Measurements from ENCODE around the gene MTCL3.

The MTCL3 gene

DNA sequence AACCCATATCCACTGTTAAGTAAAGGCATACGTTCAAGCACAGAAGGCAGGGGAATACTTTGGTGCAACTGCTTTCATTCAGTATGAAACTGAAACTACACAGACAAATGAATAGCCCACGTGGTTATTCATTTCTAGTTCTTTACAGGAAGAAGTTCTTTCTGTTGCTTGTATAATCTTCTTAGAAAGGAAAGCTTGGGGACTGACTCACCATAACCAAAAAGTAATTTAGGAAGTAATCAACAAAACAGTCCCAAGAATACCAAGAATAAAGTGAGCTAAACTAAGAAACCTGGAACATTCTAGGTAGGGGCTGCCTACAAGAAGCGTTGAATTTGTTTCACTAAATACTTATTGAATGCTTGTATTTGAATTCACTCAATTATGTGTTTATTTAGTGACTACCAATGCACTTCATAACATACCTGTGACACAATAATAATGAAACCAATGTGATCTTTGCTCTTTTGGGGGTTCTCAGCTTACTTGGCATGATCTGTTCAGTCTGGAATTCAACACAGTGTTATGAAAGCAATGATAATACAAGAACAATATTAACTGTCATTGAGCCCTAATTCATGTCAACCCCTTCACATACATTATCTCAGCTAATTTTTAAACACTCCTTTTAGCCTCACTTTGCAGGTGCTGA is 34.8 kb downstream of the MTCL3 start:
- H3K4me3 Mint-ChIP-seq, result peak overlapping the region; percentile 54

GRCh38 chr6:127483399-127484055 is 35.6 kb downstream of the MTCL3 start:
- peak overlapping the region; percentile 54 for H3K4me3 Mint-ChIP-seq
- H3K27ac Mint-ChIP-seq, result peak overlapping the region; percentile 87
- peaks cover 12% of the 10 kb centered on the region for H3K9me3 Mint-ChIP-seq (ENCODE audit: insufficient read depth)
- ChIA-PET CTCF (interaction anchor here (0.7 to 11.5 kb wide), 10 partner anchors 10 to 217 kb away, joined by 3 to 203 read pairs (median 6); partner anchors contain the start of genes MTCL3 and RNF146), POLR2A (interaction anchor here (3.5 kb wide), 1 partner anchor 32 kb away, joined by 22 read pairs; no protein-coding TSS in a partner anchor)
- H3K4me1 Mint-ChIP-seq (ENCODE audit: low read depth), result peaks cover 32% of the 10 kb centered on the region
- DNase-seq (no peak), ATAC-seq (no peak)
- H3K36me3 Mint-ChIP-seq (ENCODE audit: low read depth), result peaks cover 28% of the 10 kb centered on the region
- no peaks in the 10 kb centered on the region for H3K27me3 Mint-ChIP-seq (ENCODE audit: low read depth)

More for the DNA sequence above, 34.8 kb downstream of the MTCL3 start:
- ChIA-PET CTCF (interaction anchor here (0.8 to 11.5 kb wide), 11 partner anchors 10 to 218 kb away, joined by 3 to 203 read pairs (median 6); partner anchors contain the start of genes MTCL3 and RNF146), POLR2A (interaction anchor here (0.8 to 3.5 kb wide), 2 partner anchors 31 to 109 kb away, joined by 3 to 22 read pairs; no protein-coding TSS in a partner anchor)
- Mint-ChIP-seq H3K4me1 (ENCODE audit: low read depth) (peaks cover 36% of the 10 kb centered on the region), H3K36me3 (ENCODE audit: low read depth) (peaks cover 30% of the 10 kb centered on the region), H3K9me3 (ENCODE audit: insufficient read depth) (peaks cover 12% of the 10 kb centered on the region), H3K27me3 (ENCODE audit: low read depth) (no peaks in the 10 kb centered on the region), H3K27ac (peak overlapping the region; percentile 87)
- ATAC-seq (peak; percentile 98), DNase-seq (peak; percentile 24)

GRCh38 chr6:127482325-127482724 is 36.8 kb downstream of the MTCL3 start:
- CTCF ChIA-PET, result interaction anchor here (1.1 to 11.5 kb wide), 4 partner anchors 16 to 179 kb away, joined by 3 to 203 read pairs (median 10); partner anchors contain the start of gene MTCL3
- POLR2A ChIA-PET, result interaction anchor here (3.5 kb wide), 1 partner anchor 33 kb away, joined by 22 read pairs; no protein-coding TSS in a partner anchor
- Mint-ChIP-seq H3K27ac (no peak overlapping the region), H3K36me3 (ENCODE audit: low read depth) (peaks cover 33% of the 10 kb centered on the region), H3K27me3 (ENCODE audit: low read depth) (no peaks in the 10 kb centered on the region), H3K4me1 (ENCODE audit: low read depth) (peaks cover 25% of the 10 kb centered on the region), H3K4me3 (no peak overlapping the region), H3K9me3 (ENCODE audit: insufficient read depth) (peaks cover 12% of the 10 kb centered on the region)
- ATAC-seq (no peak), DNase-seq (no peak)

- Mint-ChIP-seq H3K27me3 (ENCODE audit: low read depth) (no peaks in the 10 kb centered on the region), H3K27ac (no peak overlapping the region), H3K4me1 (ENCODE audit: low read depth) (peaks cover 25% of the 10 kb centered on the region), H3K4me3 (no peak overlapping the region), H3K9me3 (ENCODE audit: insufficient read depth) (peaks cover 12% of the 10 kb centered on the region), H3K36me3 (ENCODE audit: low read depth) (peaks cover 33% of the 10 kb centered on the region)
- ChIA-PET CTCF (interaction anchor here (1.1 to 11.5 kb wide), 2 partner anchors 34 to 57 kb away, joined by 3 to 203 read pairs; partner anchors contain the start of gene MTCL3), POLR2A (no interaction called here)
- ATAC-seq (no peak), DNase-seq (no peak)
Observed at GRCh38 chr6:127481628-127482027, 37.5 kb downstream of the MTCL3 start.

DNA sequence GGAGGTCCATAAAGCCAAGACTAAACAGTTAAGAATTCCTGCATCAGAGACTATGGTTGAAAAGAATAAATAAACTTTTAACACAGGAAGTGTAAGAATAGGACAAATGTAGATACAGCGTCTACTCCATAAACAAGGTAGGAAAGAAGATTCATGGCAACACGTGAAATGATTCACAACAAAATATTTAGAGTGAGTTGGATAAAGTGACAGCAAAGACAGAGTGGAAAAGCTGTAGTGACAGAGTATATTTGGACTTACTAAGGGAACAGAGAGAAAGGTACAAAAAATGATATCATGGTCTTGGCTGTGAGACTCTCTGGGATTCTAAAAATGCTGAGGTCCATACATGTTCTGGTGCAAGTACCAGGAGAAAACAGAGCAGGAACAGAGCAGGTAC is 38.0 kb downstream of the MTCL3 start:
- ChIA-PET CTCF (interaction anchor here (1.1 to 11.5 kb wide), 2 partner anchors 35 to 58 kb away, joined by 3 to 203 read pairs; partner anchors contain the start of gene MTCL3), POLR2A (no interaction called here)
- Mint-ChIP-seq H3K4me1 (ENCODE audit: low read depth) (peaks cover 25% of the 10 kb centered on the region), H3K27me3 (ENCODE audit: low read depth) (no peaks in the 10 kb centered on the region), H3K4me3 (no peak overlapping the region), H3K36me3 (ENCODE audit: low read depth) (peaks cover 37% of the 10 kb centered on the region), H3K9me3 (ENCODE audit: insufficient read depth) (peaks cover 12% of the 10 kb centered on the region), H3K27ac (no peak overlapping the region)
- ATAC-seq, result no peak
- no peak for DNase-seq

- Mint-ChIP-seq H3K36me3 (ENCODE audit: low read depth) (peaks cover 30% of the 10 kb centered on the region), H3K9me3 (ENCODE audit: insufficient read depth) (no peaks in the 10 kb centered on the region), H3K27me3 (ENCODE audit: low read depth) (no peaks in the 10 kb centered on the region), H3K4me3 (no peak overlapping the region), H3K27ac (no peak overlapping the region), H3K4me1 (ENCODE audit: low read depth) (no peaks in the 10 kb centered on the region)
- ChIA-PET CTCF (no interaction called here), POLR2A (no interaction called here)
- DNase-seq (no peak), ATAC-seq (no peak)
Observed at GRCh38 chr6:127477658-127478057, 41.5 kb downstream of the MTCL3 start.

- ChIA-PET POLR2A (no interaction called here), CTCF (no interaction called here)
- Mint-ChIP-seq H3K36me3 (ENCODE audit: low read depth) (peaks cover 22% of the 10 kb centered on the region), H3K4me1 (ENCODE audit: low read depth) (no peaks in the 10 kb centered on the region), H3K4me3 (no peak overlapping the region), H3K9me3 (ENCODE audit: insufficient read depth) (no peaks in the 10 kb centered on the region), H3K27ac (no peak overlapping the region), H3K27me3 (ENCODE audit: low read depth) (no peaks in the 10 kb centered on the region)
- no peak for ATAC-seq
- DNase-seq, result no peak
Observed at GRCh38 chr6:127475823-127476176, 43.3 kb downstream of the MTCL3 start.

- peaks cover 22% of the 10 kb centered on the region for H3K36me3 Mint-ChIP-seq (ENCODE audit: low read depth)
- DNase-seq, result no peak
Observed at GRCh38 chr6:127475135-127475822, 43.9 kb downstream of the MTCL3 start.

GRCh38 chr6:127471379-127472255 is 47.5 kb downstream of the MTCL3 start:
- H3K27me3 Mint-ChIP-seq (ENCODE audit: low read depth), result no peaks in the 10 kb centered on the region
- H3K4me3 Mint-ChIP-seq, result no peak overlapping the region
- DNase-seq, result no peak
- no peaks in the 10 kb centered on the region for H3K4me1 Mint-ChIP-seq (ENCODE audit: low read depth)
- CTCF ChIA-PET, result interaction anchor here (0.6 to 1.4 kb wide), 2 partner anchors 42 to 45 kb away, joined by 4 read pairs; no protein-coding TSS in a partner anchor
- peaks cover 14% of the 10 kb centered on the region for H3K36me3 Mint-ChIP-seq (ENCODE audit: low read depth)
- H3K27ac Mint-ChIP-seq, result no peak overlapping the region
- no peaks in the 10 kb centered on the region for H3K9me3 Mint-ChIP-seq (ENCODE audit: insufficient read depth)
- ATAC-seq, result no peak
- POLR2A ChIA-PET, result no interaction called here

More at GRCh38 chr6:127475135-127475822, 43.9 kb downstream of the MTCL3 start:
- Mint-ChIP-seq H3K27me3 (ENCODE audit: low read depth) (no peaks in the 10 kb centered on the region), H3K4me3 (no peak overlapping the region), H3K9me3 (ENCODE audit: insufficient read depth) (no peaks in the 10 kb centered on the region), H3K4me1 (ENCODE audit: low read depth) (no peaks in the 10 kb centered on the region), H3K27ac (no peak overlapping the region)
- POLR2A ChIA-PET, result no interaction called here
- ATAC-seq, result no peak
- CTCF ChIA-PET, result interaction anchor here (1.5 kb wide), 1 partner anchor 45 kb away, joined by 3 read pairs; no protein-coding TSS in a partner anchor

- POLR2A ChIA-PET, result no interaction called here
- Mint-ChIP-seq H3K36me3 (ENCODE audit: low read depth) (peaks cover 1% of the 10 kb centered on the region), H3K9me3 (ENCODE audit: insufficient read depth) (no peaks in the 10 kb centered on the region), H3K27ac (no peak overlapping the region), H3K27me3 (ENCODE audit: low read depth) (no peaks in the 10 kb centered on the region), H3K4me3 (no peak overlapping the region), H3K4me1 (ENCODE audit: low read depth) (peaks cover 2% of the 10 kb centered on the region)
- CTCF ChIA-PET, result interaction anchor here (1.0 to 1.7 kb wide), 2 partner anchors 70 to 72 kb away, joined by 3 to 8 read pairs; no protein-coding TSS in a partner anchor
- ATAC-seq, result no peak
- no peak for DNase-seq
Observed at GRCh38 chr6:127468936-127469335, 50.2 kb downstream of the MTCL3 start.

- Mint-ChIP-seq H3K9me3 (ENCODE audit: insufficient read depth) (no peaks in the 10 kb centered on the region), H3K27ac (no peak overlapping the region), H3K4me1 (ENCODE audit: low read depth) (peaks cover 2% of the 10 kb centered on the region), H3K36me3 (ENCODE audit: low read depth) (no peaks in the 10 kb centered on the region), H3K27me3 (ENCODE audit: low read depth) (no peaks in the 10 kb centered on the region), H3K4me3 (no peak overlapping the region)
- ChIA-PET CTCF (interaction anchor here (0.9 to 3.1 kb wide), 10 partner anchors 18 to 147 kb away, joined by 3 to 37 read pairs (median 4); no protein-coding TSS in a partner anchor), POLR2A (interaction anchor here (0.6 to 0.8 kb wide), 3 partner anchors 82 to 263 kb away, joined by 3 read pairs; no protein-coding TSS in a partner anchor)
- ATAC-seq (no peak), DNase-seq (no peak)
Observed at GRCh38 chr6:127466416-127466815, 52.7 kb downstream of the MTCL3 start.
